ENCODE measurements around the gene TLX3. TPM values are rescaled to one million over a fixed set of nuclear protein-coding genes. Genes with fewer than 3 reads are reported as not detected.
A peak's percentile ranks its signal among the peaks of the same experiment; 100 is the strongest.

TLX3 gene
- total and polyA plus RNA-seq, 10 of the 15 experiments (the other 5 are each of a cell fraction or from before 2014, with no cell fraction given) = not detected

DNA sequence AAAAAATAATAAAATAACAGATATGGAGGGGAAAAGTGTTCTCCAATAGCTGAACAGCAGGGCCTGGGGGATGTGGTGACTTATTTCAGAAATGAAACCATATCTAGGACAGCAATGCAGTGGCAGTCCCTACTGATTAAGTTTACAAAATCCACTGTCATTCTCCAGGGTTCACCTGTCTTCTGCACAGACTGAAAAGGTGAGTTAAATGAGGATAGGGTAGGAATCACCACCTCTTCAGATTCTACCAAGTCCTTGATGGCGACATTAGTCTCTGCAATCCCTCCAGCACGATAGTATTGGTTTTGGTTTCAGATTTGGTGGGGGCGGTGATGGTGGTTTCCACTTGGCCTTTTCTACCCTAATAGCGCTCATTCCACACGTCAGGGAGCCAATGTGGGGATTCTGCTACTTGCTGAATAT, 46.3 kb downstream of the TLX3 start:
- H3K4me2 ChIP-seq (ENCODE audit: control insufficient read depth, insufficient read depth) = peak overlapping the region; percentile 88
- TF ChIP-seq DPF2 (IDR thresholded peaks at IDR 0.05) = peak; percentile 74; the same call in 1 of the 2 replicates
- TF ChIP-seq, protein P1, sequence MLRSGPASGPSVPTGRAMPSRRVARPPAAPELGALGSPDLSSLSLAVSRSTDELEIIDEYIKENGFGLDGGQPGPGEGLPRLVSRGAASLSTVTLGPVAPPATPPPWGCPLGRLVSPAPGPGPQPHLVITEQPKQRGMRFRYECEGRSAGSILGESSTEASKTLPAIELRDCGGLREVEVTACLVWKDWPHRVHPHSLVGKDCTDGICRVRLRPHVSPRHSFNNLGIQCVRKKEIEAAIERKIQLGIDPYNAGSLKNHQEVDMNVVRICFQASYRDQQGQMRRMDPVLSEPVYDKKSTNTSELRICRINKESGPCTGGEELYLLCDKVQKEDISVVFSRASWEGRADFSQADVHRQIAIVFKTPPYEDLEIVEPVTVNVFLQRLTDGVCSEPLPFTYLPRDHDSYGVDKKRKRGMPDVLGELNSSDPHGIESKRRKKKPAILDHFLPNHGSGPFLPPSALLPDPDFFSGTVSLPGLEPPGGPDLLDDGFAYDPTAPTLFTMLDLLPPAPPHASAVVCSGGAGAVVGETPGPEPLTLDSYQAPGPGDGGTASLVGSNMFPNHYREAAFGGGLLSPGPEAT (IDR thresholded peaks at IDR 0.05; ENCODE audit: low read depth) = peak; percentile 84
- TF ChIP-seq JUNB (IDR thresholded peaks at IDR 0.05) = peak; percentile 63
- TF ChIP-seq IKZF2 (IDR thresholded peaks at IDR 0.05) = peak; percentile 23 to 46; a peak in 2 of 4 replicates
- TF ChIP-seq ZBED1 (IDR thresholded peaks at IDR 0.05; ENCODE audit: borderline replicate concordance) = peak; percentile 70; the same call in 1 of the 2 replicates
- no peak for TF ChIP-seq SREBF2 (IDR thresholded peaks at IDR 0.05; ENCODE audit: low read length)
- TF ChIP-seq BCL11A (IDR thresholded peaks at IDR 0.05; ENCODE audit: low read depth, low read length) = peak; percentile 61
- TF ChIP-seq, protein P2, sequence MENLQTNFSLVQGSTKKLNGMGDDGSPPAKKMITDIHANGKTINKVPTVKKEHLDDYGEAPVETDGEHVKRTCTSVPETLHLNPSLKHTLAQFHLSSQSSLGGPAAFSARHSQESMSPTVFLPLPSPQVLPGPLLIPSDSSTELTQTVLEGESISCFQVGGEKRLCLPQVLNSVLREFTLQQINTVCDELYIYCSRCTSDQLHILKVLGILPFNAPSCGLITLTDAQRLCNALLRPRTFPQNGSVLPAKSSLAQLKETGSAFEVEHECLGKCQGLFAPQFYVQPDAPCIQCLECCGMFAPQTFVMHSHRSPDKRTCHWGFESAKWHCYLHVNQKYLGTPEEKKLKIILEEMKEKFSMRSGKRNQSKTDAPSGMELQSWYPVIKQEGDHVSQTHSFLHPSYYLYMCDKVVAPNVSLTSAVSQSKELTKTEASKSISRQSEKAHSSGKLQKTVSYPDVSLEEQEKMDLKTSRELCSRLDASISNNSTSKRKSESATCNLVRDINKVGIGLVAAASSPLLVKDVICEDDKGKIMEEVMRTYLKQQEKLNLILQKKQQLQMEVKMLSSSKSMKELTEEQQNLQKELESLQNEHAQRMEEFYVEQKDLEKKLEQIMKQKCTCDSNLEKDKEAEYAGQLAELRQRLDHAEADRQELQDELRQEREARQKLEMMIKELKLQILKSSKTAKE (IDR thresholded peaks at IDR 0.05; ENCODE audit: low read depth, poor library complexity, severe bottlenecking) = no peak
- peak in 1 of 2 experiments; percentile 9; a peak in 1 of 4 replicates for TF ChIP-seq BHLHE40 (IDR thresholded peaks at IDR 0.05; ENCODE audit: borderline replicate concordance in 1 of 2, low read depth in 2 of 2, low read length in 1 of 2)
- peak in 1 of 2 experiments; percentile 34; a peak in 1 of 3 replicates for TF ChIP-seq EGR1 (IDR thresholded peaks at IDR 0.05; ENCODE audit: borderline replicate concordance in 1 of 2, low read depth in 2 of 2, low read length in 2 of 2)
- 0 out of 2 replicates have a peak, but pooled peaks have one; percentile 30 for TF ChIP-seq IKZF1 (conservative IDR thresholded peaks at IDR 0.05)
- peak; percentile 53 for TF ChIP-seq MTA2 (IDR thresholded peaks at IDR 0.05; ENCODE audit: low read depth)
- TF ChIP-seq SP1 (IDR thresholded peaks at IDR 0.05; ENCODE audit: low read depth, low read length) = peak; percentile 17
- no peak for TF ChIP-seq CREM (IDR thresholded peaks at IDR 0.05; ENCODE audit: low read depth)
- TF ChIP-seq RUNX3 (IDR thresholded peaks at IDR 0.05; ENCODE audit: low read length) = peak; percentile 83
- TF ChIP-seq NFYB (IDR thresholded peaks at IDR 0.05; ENCODE audit: insufficient read depth, low read depth, low read length) = 0 out of 2 replicates have a peak, but pooled peaks have one; percentile 25
- 0 out of 2 replicates have a peak, but pooled peaks have one; percentile 45 for TF ChIP-seq YY1 (IDR thresholded peaks at IDR 0.05; ENCODE audit: low read depth, low read length)
- TF ChIP-seq IRF4 (IDR thresholded peaks at IDR 0.05; ENCODE audit: low read depth, low read length) = 0 out of 2 replicates have a peak, but pooled peaks have one; percentile 57
- TF ChIP-seq, protein P3, sequence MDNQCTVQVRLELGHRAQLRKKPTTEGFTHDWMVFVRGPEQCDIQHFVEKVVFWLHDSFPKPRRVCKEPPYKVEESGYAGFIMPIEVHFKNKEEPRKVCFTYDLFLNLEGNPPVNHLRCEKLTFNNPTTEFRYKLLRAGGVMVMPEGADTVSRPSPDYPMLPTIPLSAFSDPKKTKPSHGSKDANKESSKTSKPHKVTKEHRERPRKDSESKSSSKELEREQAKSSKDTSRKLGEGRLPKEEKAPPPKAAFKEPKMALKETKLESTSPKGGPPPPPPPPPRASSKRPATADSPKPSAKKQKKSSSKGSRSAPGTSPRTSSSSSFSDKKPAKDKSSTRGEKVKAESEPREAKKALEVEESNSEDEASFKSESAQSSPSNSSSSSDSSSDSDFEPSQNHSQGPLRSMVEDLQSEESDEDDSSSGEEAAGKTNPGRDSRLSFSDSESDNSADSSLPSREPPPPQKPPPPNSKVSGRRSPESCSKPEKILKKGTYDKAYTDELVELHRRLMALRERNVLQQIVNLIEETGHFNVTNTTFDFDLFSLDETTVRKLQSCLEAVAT (IDR thresholded peaks at IDR 0.05) = peak; percentile 41; the same call in 1 of the 2 replicates
- 0 out of 2 replicates have a peak, but pooled peaks have one; percentile 34 for TF ChIP-seq NFIC (IDR thresholded peaks at IDR 0.05; ENCODE audit: low read depth, low read length)
- peak; percentile 60; the same call in 1 of the 2 replicates for TF ChIP-seq ATF7 (IDR thresholded peaks at IDR 0.05; ENCODE audit: low read depth)
- no peak; the same call in 1 of the 2 replicates for TF ChIP-seq PAX5 (IDR thresholded peaks at IDR 0.05; ENCODE audit: borderline replicate concordance, low read depth, low read length)

More for the DNA sequence above, 46.3 kb downstream of the TLX3 start:
- ChIA-PET RAD21 (ENCODE audit: unreplicated experiment) (no interaction called here), CTCF (interaction anchor here (1.0 kb wide), 1 partner anchor 15 kb away, joined by 4 read pairs; no protein-coding TSS in a partner anchor), SMC1A (ENCODE audit: uncharacterized antibody, unreplicated experiment) (no interaction called here), POLR2A (no interaction called here)
- peak overlapping the region; percentile 96 for H2AFZ ChIP-seq (ENCODE audit: control insufficient read depth, low read depth, low read length)
- H3K4me3 ChIP-seq = no peak overlapping the region
- DNase-seq (ENCODE audit: low read depth, low spot score) (peak; percentile 51), ATAC-seq (peak; percentile 94), FAIRE-seq (peak; percentile 89)
- no TSS peak for BruUV-seq (replicated peaks)
- WGBS (ENCODE audit: insufficient coverage, insufficient replicate concordance, low lambda C conversion rate, missing lambda C conversion rate) = 1% methylated on average over 5 of the region's 5 CpGs
- H3K9ac ChIP-seq (ENCODE audit: control insufficient read depth, insufficient read depth, low read length) = 0 out of 2 replicates have a peak overlapping the region, but pooled peaks have one; percentile 28
- H3K79me2 ChIP-seq (ENCODE audit: control insufficient read depth, insufficient read depth, low read length) = no peaks in the 10 kb centered on the region
- H3K9me3 ChIP-seq (replicated peaks; ENCODE audit: control insufficient read depth, insufficient read depth, low read length) = no peaks in the 10 kb centered on the region; the same call in 2 of the 3 replicates
- intact Hi-C loops (cut with micrococcal nuclease; ENCODE audit: unreplicated experiment) (no loop called here), in situ Hi-C loops (cut with MboI) (no loop called here)
- H3K36me3 ChIP-seq (ENCODE audit: control insufficient read depth in 2 of 2, insufficient read depth in 2 of 2, low read length in 1 of 2) = no peaks in the 10 kb centered on the region
- H3K27ac ChIP-seq (ENCODE audit: control insufficient read depth, insufficient read depth) = peak overlapping the region; percentile 62
- H4K20me1 ChIP-seq (ENCODE audit: control insufficient read depth, insufficient read depth) = no peaks in the 10 kb centered on the region
- peaks cover 12% of the 10 kb centered on the region for H3K4me1 ChIP-seq (ENCODE audit: control insufficient read depth, insufficient read depth, low read length)
- no peaks in the 10 kb centered on the region for H3K27me3 ChIP-seq (replicated peaks in 1 of 2; ENCODE audit: control insufficient read depth in 2 of 2, insufficient read depth in 2 of 2, low read length in 1 of 2)
